GM23248 (cell line): ENCODE measurements around the gene FGD5.

Experiments used
- EZH2 ChIP-seq: fragments of 200-600 bp; sonication (generic); IDR thresholded peaks from 2 replicates; pipeline ENCODE4 v1.6.1; 2018; ENCODE audit warnings: antibody characterized with exemption, mild to moderate bottlenecking; ENCODE audit not compliant: insufficient read depth, poor library complexity, severe bottlenecking
- EZH2phosphoT487 ChIP-seq: fragments of 200-600 bp; sonication (generic); IDR thresholded peaks from 2 replicates; pipeline ENCODE4 v1.6.1; 2018; ENCODE audit warnings: antibody characterized with exemption, moderate library complexity, mild to moderate bottlenecking, low read depth; ENCODE audit not compliant: insufficient read depth

- TF ChIP-seq EZH2 = no peak
- TF ChIP-seq EZH2phosphoT487 = no peak
Observed at GRCh38 chr3:14872706-14873105, 53.9 kb downstream of the FGD5 start.
